KMS-11 (cell line): ENCODE results near the gene PRKCH.

Experiments used
- H2AFZ ChIP-seq: fragments of 200-600 bp; sonication (generic); 2 replicates; pipeline ENCODE4 v1.6.1; 2016; ENCODE audit warnings: antibody characterized with exemption, mixed run types, low read depth
- H3K27ac ChIP-seq: fragments of 200-600 bp; sonication (generic); 2 replicates; pipeline ENCODE4 v1.6.1; 2016; ENCODE audit warnings: mild to moderate bottlenecking, mixed run types
- H3K27me3 ChIP-seq: fragments of 200-600 bp; sonication (generic); 2 replicates; pipeline ENCODE4 v1.6.1; 2017; ENCODE audit warnings: mild to moderate bottlenecking, low read depth, mixed run types, moderate library complexity; ENCODE audit not compliant: insufficient read depth
- H3K36me3 ChIP-seq: fragments of 200-600 bp; sonication (generic); 2 replicates; pipeline ENCODE4 v1.6.1; 2017; ENCODE audit warnings: mild to moderate bottlenecking, mixed run types; ENCODE audit not compliant: insufficient read depth
- H3K4me1 ChIP-seq: fragments of 200-600 bp; sonication (generic); 2 replicates; pipeline ENCODE4 v1.6.1; 2016; ENCODE audit warnings: mild to moderate bottlenecking, low read depth, mixed run types; ENCODE audit not compliant: poor library complexity, severe bottlenecking
- H3K4me2 ChIP-seq: fragments of 200-600 bp; sonication (generic); 2 replicates; pipeline ENCODE4 v1.7.0; 2016; ENCODE audit warnings: mild to moderate bottlenecking, mixed run types
- H3K4me3 ChIP-seq: fragments of 200-600 bp; sonication (generic); IDR thresholded peaks from 2 replicates; pipeline ENCODE4 v1.6.1; 2017; ENCODE audit warnings: low read depth, low read length, mixed read lengths; ENCODE audit not compliant: insufficient read depth
- H3K79me2 ChIP-seq: fragments of 200-600 bp; sonication (generic); 2 replicates; pipeline ENCODE4 v1.6.1; 2016; ENCODE audit warnings: low read depth, mixed run types; ENCODE audit not compliant: insufficient read depth
- H3K9ac ChIP-seq: fragments of 200-600 bp; sonication (generic); 2 replicates; pipeline ENCODE4 v1.6.1; 2016; ENCODE audit warnings: mild to moderate bottlenecking, mixed run types
- H4K20me1 ChIP-seq: fragments of 200-600 bp; sonication (generic); 2 replicates; pipeline ENCODE4 v1.6.1; 2016; ENCODE audit warnings: mild to moderate bottlenecking, mixed run types; ENCODE audit not compliant: insufficient read depth
- CTCF ChIP-seq: fragments of 200-600 bp; sonication (generic); conservative IDR thresholded peaks from 2 replicates; pipeline ENCODE4 v1.6.1; 2017; ENCODE audit warnings: low read depth, mild to moderate bottlenecking, antibody characterized with exemption, low read length, moderate library complexity, mixed read lengths

Gene PRKCH

GRCh38 chr14:61321385-61322010 lies at the start of gene PRKCH:
TSS of gene PRKCH (plus strand) at chr14:61321579. CDS start at chr14:61322102, 523 bp downstream.
- no peaks in the 10 kb centered on the region for H3K79me2 ChIP-seq
- H3K4me3 ChIP-seq: no peak within 1 kb of the TSS
- no peak within 1 kb of the TSS for H3K4me2 ChIP-seq
- no peaks in the 10 kb centered on the region for H4K20me1 ChIP-seq
- H3K27ac ChIP-seq: no peak within 1 kb of the TSS
- no peaks in the 10 kb centered on the region for H3K4me1 ChIP-seq
- no peak for TF ChIP-seq CTCF
- H3K27me3 ChIP-seq: no peaks in the 10 kb centered on the region
- no peak within 1 kb of the TSS for H3K9ac ChIP-seq
- H2AFZ ChIP-seq: peak within 1 kb of the TSS; percentile 59; the same call in 1 of the 2 replicates
- H3K36me3 ChIP-seq: no peaks in the 10 kb centered on the region

- H3K27me3 ChIP-seq: no peaks in the 10 kb centered on the region
- no peak overlapping the region for H3K27ac ChIP-seq
- no peak overlapping the region for H2AFZ ChIP-seq
- no peak overlapping the region for H3K9ac ChIP-seq
- no peaks in the 10 kb centered on the region for H3K4me1 ChIP-seq
- no peaks in the 10 kb centered on the region for H3K36me3 ChIP-seq
- no peak overlapping the region for H3K4me2 ChIP-seq
- no peaks in the 10 kb centered on the region for H4K20me1 ChIP-seq
- no peaks in the 10 kb centered on the region for H3K79me2 ChIP-seq
- no peak for TF ChIP-seq CTCF
- no peak overlapping the region for H3K4me3 ChIP-seq
These were observed 44.1 kb upstream of the PRKCH start for GRCh38 chr14:61277232-61277631.

GRCh38 chr14:61277784-61278183 lies 43.6 kb upstream of the PRKCH start:
- H3K4me2 ChIP-seq: no peak overlapping the region
- H4K20me1 ChIP-seq: no peaks in the 10 kb centered on the region
- no peak overlapping the region for H3K4me3 ChIP-seq
- TF ChIP-seq CTCF: no peak
- no peaks in the 10 kb centered on the region for H3K79me2 ChIP-seq
- no peak overlapping the region for H3K27ac ChIP-seq
- no peaks in the 10 kb centered on the region for H3K4me1 ChIP-seq
- no peak overlapping the region for H2AFZ ChIP-seq
- H3K27me3 ChIP-seq: no peaks in the 10 kb centered on the region
- H3K36me3 ChIP-seq: no peaks in the 10 kb centered on the region
- H3K9ac ChIP-seq: no peak overlapping the region

GRCh38 chr14:61279082-61279481 lies 42.3 kb upstream of the PRKCH start:
- no peaks in the 10 kb centered on the region for H4K20me1 ChIP-seq
- no peak for TF ChIP-seq CTCF
- no peak overlapping the region for H3K4me3 ChIP-seq
- no peak overlapping the region for H3K9ac ChIP-seq
- no peak overlapping the region for H2AFZ ChIP-seq
- no peak overlapping the region for H3K4me2 ChIP-seq
- no peak overlapping the region for H3K27ac ChIP-seq
- H3K36me3 ChIP-seq: no peaks in the 10 kb centered on the region
- no peaks in the 10 kb centered on the region for H3K27me3 ChIP-seq
- no peaks in the 10 kb centered on the region for H3K4me1 ChIP-seq
- no peaks in the 10 kb centered on the region for H3K79me2 ChIP-seq
